HG03439 (cell line): Measurements from ENCODE around the gene AFAP1L1.
A peak's percentile ranks its signal among the peaks of the same experiment; 100 is the strongest.

Experiments
- ATAC-seq: cut with Tn5 transposase; IDR thresholded peaks from one replicate; pipeline ENCODE4 v1.9.1; 2021; ENCODE audit warnings: mild to moderate bottlenecking, moderate library complexity; ENCODE audit not compliant: unreplicated experiment

AFAP1L1 gene

DNA sequence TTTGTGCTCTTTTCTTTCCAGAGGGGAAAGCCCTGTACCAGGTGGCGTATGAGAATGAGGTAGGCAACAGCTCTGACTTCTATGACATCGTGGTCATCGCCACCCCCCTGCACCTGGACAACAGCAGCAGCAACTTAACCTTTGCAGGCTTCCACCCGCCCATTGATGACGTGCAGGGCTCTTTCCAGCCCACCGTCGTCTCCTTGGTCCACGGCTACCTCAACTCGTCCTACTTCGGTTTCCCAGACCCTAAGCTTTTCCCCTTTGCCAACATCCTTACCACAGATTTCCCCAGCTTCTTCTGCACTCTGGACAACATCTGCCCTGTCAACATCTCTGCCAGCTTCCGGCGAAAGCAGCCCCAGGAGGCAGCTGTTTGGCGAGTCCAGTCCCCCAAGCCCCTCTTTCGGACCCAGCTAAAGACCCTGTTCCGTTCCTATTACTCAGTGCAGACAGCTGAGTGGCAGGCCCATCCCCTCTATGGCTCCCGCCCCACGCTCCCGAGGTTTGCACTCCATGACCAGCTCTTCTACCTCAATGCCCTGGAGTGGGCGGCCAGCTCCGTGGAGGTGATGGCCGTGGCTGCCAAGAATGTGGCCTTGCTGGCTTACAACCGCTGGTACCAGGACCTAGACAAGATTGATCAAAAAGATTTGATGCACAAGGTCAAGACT lies 96.5 kb downstream of the AFAP1L1 start:
- ATAC-seq = no peak

DNA sequence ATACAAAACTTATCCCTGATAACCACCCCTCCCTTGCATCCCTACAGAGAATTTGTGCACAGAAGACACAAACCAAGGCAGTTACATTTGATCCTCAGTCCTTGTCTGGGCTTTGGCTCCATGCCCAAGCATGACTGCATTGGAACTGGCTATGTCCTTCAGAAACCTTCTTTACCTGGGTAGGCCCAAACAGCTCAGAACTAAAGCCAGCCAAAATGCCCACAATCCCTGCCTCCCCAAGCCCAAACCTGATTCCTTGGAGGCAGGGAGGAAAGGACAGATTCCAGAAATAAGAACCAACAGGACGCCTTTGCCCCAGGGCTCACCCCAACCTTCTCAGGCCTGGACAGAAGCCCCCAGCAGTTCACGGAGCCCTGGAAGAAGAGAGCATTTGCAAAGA lies 99.2 kb downstream of the AFAP1L1 start:
- ATAC-seq = no peak

GRCh38 chr5:149371296-149371962 lies 99.8 kb downstream of the AFAP1L1 start:
- ATAC-seq = no peak

GRCh38 chr5:149372076-149372795 lies 100.6 kb downstream of the AFAP1L1 start:
- ATAC-seq = no peak

DNA sequence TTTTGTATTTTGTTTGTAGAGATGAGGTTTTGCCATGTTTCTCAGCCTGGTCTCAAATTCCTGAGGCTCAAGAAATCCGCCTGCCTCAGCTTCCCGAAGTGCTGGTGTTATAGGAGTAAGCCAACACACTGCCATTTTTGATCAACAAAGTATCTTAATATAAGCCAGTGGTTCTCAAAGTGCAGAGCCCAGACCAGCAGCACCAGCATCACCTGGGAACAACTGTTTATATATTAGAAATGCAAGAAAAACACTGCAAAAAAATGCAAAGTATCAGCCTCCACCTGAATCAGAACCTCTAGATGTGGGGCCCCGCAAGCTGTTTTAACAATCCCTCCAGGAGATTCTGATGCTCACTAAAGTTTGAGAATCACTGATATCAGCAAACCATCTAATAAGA lies 101.3 kb downstream of the AFAP1L1 start:
- ATAC-seq = no peak

- ATAC-seq = no peak
These were observed 102.6 kb downstream of the AFAP1L1 start for GRCh38 chr5:149374303-149374702.

DNA sequence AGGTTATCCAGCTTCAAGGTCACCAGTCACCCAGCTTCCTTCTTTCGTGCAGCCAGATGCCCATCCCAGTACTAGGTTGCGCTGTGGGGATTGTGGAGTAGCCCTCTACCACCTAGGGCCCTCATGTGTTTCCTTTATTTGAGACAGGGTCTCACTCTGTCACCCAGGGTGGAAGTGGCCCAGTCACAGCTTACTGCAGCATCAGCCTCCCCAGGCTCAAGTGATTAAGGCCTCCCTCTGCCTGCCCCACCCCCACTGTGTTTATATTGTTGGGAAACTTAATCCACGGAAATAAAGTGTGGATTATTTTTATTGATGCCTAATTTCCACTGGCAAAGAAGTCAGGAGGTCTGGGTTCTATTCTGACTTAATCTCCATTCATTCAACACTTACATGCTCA lies 103.1 kb downstream of the AFAP1L1 start:
- ATAC-seq = no peak

- no peak for ATAC-seq
These were observed 103.8 kb downstream of the AFAP1L1 start for GRCh38 chr5:149375434-149375833.

GRCh38 chr5:149376104-149376503 lies 104.4 kb downstream of the AFAP1L1 start:
- no peak for ATAC-seq

GRCh38 chr5:149376711-149377447 lies 105.2 kb downstream of the AFAP1L1 start:
- no peak for ATAC-seq

DNA sequence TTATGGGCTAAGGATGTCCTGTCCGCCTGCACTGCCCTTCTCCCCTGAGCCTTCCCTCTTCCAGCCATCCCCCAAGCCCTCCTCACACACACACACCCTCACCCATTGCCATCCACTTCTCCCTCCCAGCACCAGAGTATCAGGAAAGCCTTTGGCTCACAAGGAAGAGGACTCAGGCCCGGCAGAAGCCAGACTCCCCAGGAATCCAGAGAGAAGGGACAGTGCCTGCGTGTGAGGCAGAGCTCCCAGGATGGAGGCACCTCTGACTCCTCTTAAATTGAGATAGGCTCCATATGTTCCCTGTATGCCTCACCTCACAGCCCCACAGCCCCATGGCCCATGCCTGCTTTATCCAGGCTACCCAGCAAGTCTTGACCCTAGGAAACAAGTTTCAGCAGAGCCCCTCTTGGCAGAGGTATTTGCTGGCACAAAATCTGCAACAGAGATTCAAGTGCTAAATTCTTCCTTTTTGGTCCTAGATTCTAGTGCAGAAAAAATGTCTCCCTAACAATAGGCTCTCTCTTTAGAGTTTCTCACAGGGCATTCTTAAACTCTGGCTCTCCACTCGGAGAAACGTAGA lies 106.7 kb downstream of the AFAP1L1 start:
- ATAC-seq = no peak

DNA sequence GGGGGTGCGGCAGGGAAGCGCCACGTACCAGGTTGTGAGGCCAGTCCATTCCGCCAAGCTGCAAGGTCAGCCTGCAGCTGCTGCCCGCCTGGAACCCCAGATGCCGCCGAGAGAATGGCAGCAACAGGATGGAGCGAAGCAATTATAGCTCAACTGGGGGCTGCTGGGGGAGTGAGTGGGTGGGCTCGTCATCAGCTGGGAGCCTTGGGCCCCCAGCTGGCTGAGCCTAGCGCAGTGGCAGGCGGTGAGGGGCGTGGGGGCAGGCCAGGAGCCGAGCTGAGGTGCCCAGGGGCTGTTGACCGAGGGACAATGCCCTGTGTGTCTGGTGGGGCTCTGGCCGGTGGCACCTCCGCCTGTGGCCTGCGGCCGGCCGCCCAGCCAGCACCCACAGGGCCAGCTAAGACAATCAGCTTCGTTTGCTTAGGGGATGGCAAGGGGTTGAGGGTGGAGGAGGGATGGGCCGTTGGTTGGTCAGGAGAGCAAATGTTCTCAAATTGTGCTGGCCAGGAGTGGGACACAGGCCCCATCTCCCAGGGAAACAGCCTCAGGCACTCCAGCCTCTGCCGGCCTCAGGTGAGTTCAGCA lies 107.6 kb downstream of the AFAP1L1 start, which contains the start of gene IL17B:
Gene IL17B (minus strand): TSS at position 116 of the 585 bp plus-strand sequence. CDS start 67 bp downstream, at position 49.
- ATAC-seq = no peak

DNA sequence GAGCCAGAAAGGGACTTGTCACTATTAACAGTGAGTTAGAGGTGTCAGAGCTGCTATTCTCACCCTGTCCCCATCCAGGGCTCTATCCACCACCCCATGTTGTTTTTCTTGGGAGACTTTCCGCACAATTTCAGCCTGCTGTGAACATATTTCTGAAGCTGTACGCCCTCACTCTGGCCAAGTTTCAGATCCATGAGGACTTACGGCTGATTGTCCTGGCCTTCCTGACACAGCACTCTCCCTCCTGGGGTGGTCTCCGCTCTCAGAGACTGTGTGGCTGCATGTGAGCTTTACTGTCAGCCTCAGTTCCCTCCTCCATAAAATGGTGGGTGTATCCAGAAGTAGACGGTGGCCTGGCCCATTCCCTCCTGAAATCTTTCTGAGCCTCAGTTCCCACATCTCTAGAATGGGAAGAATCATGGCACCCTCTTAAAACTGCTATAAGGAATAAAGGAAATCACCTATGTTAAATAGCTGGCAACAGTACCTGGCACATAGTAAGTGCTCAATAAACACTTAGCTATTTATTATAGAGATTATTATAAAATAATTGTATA lies 108.2 kb downstream of the AFAP1L1 start:
- no peak for ATAC-seq

GRCh38 chr5:149380466-149381121 lies 108.9 kb downstream of the AFAP1L1 start:
- no peak for ATAC-seq

- no peak for ATAC-seq
These were observed 109.8 kb downstream of the AFAP1L1 start for GRCh38 chr5:149381261-149381985.

GRCh38 chr5:149381986-149382338 lies 110.3 kb downstream of the AFAP1L1 start:
- peak; percentile 68 for ATAC-seq

- ATAC-seq = no peak
These were observed 111.0 kb downstream of the AFAP1L1 start for GRCh38 chr5:149382517-149383220.

- ATAC-seq = no peak
These were observed 111.7 kb downstream of the AFAP1L1 start for GRCh38 chr5:149383399-149383798.
